Measurements from ENCODE around the gene SPEN. TPM values are rescaled to one million over a fixed set of nuclear protein-coding genes. Genes with fewer than 3 reads are reported as not detected.

Gene SPEN
- total and polyA plus RNA-seq, 2 experiments from 2014 or later: 14.9 to 43.6 TPM

- DNase-seq (ENCODE audit: low spot score) (no peak), ATAC-seq (no peak)
- H3F3A ChIP-seq (replicated peaks; ENCODE audit: low read depth): no peaks in the 10 kb centered on the region
- H3K4me2 ChIP-seq: no peak overlapping the region
- Mint-ChIP-seq H3K27ac (no peak overlapping the region), H3K27me3 (ENCODE audit: insufficient read depth, low read depth, poor library complexity) (peaks cover 4% of the 10 kb centered on the region), H3K36me3 (ENCODE audit: low read depth) (peaks cover 13% of the 10 kb centered on the region; the same call in 2 of the 3 replicates), H3K9me3 (no peaks in the 10 kb centered on the region), H3K4me1 (peaks cover 8% of the 10 kb centered on the region; the same call in 2 of the 3 replicates), H3K4me3 (no peak overlapping the region)
- peaks cover 47% of the 10 kb centered on the region for H4K20me1 ChIP-seq (replicated peaks; ENCODE audit: insufficient read depth)
- H3K27ac ChIP-seq (ENCODE audit: low read depth): no peak overlapping the region
- H3K36me3 ChIP-seq (ENCODE audit: insufficient read depth): no peaks in the 10 kb centered on the region
- H3K4me1 ChIP-seq (ENCODE audit: insufficient read depth): no peaks in the 10 kb centered on the region
- TF ChIP-seq POLR2AphosphoS5 (IDR thresholded peaks at IDR 0.05; ENCODE audit: low read depth) (no peak), CREB1 (CRISPR knock-in tag; IDR thresholded peaks at IDR 0.05; ENCODE audit: low read depth) (no peak), ZNF331 (CRISPR knock-in tag; IDR thresholded peaks at IDR 0.05; ENCODE audit: low read depth) (no peak), ETS1 (IDR thresholded peaks at IDR 0.05) (no peak)
- no peaks in the 10 kb centered on the region for H3K9me2 ChIP-seq (ENCODE audit: insufficient read depth)
- no peak overlapping the region for H2AFZ ChIP-seq
- no peaks in the 10 kb centered on the region for H3K27me3 ChIP-seq (ENCODE audit: insufficient read depth)
- no peak overlapping the region for H3K4me3 ChIP-seq
- H3K79me2 ChIP-seq (replicated peaks; ENCODE audit: insufficient read depth): peaks cover 100% of the 10 kb centered on the region
Observed at GRCh38 chr1:15866721-15867201, 19.3 kb downstream of the SPEN start.

DNA sequence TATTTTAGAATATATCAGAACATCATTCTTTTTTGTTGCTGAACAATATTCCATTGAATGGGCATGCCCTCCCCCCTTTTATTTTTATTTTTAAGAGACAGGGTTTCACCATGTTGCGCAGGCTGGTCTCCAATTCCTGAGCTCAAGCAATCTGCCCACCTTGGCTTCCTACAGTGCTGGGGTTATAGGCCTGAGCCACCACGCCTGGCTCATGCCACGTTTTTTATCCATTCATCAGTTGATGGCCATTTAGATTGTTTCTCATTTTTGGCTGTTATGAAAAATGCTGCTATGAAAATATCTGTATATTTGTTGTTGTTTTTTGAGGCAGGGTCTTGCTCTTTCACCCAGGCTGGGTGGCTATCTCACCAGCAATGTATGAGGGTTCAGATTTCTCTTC lies 19.8 kb downstream of the SPEN start:
- DNase-seq (ENCODE audit: low spot score): no peak
- Histone ChIP-seq H3K79me2 (replicated peaks; ENCODE audit: insufficient read depth) (peaks cover 99% of the 10 kb centered on the region), H3K9me2 (ENCODE audit: insufficient read depth) (no peaks in the 10 kb centered on the region), H3K27ac (ENCODE audit: low read depth) (no peak overlapping the region), H2AFZ (no peak overlapping the region), H3F3A (replicated peaks; ENCODE audit: low read depth) (no peaks in the 10 kb centered on the region), H3K4me3 (no peak overlapping the region), H4K20me1 (replicated peaks; ENCODE audit: insufficient read depth) (peaks cover 45% of the 10 kb centered on the region), H3K4me2 (no peak overlapping the region), H3K27me3 (ENCODE audit: insufficient read depth) (no peaks in the 10 kb centered on the region), H3K36me3 (ENCODE audit: insufficient read depth) (no peaks in the 10 kb centered on the region), H3K4me1 (ENCODE audit: insufficient read depth) (no peaks in the 10 kb centered on the region)
- Mint-ChIP-seq H3K9me3 (no peaks in the 10 kb centered on the region), H3K27ac (no peak overlapping the region), H3K4me1 (peaks cover 8% of the 10 kb centered on the region; the same call in 2 of the 3 replicates), H3K27me3 (ENCODE audit: insufficient read depth, low read depth, poor library complexity) (peaks cover 4% of the 10 kb centered on the region), H3K36me3 (ENCODE audit: low read depth) (peaks cover 13% of the 10 kb centered on the region; the same call in 2 of the 3 replicates), H3K4me3 (no peak overlapping the region)
- no peak for ATAC-seq
- TF ChIP-seq ZNF114 (CRISPR knock-in tag; IDR thresholded peaks at IDR 0.05) (no peak), EZH2phosphoT487 (IDR thresholded peaks at IDR 0.05; ENCODE audit: unreplicated experiment) (no peak), NANOG (IDR thresholded peaks at IDR 0.05; ENCODE audit: borderline replicate concordance) (no peak), ZNF331 (CRISPR knock-in tag; IDR thresholded peaks at IDR 0.05; ENCODE audit: low read depth) (no peak), CREB1 (CRISPR knock-in tag; IDR thresholded peaks at IDR 0.05; ENCODE audit: low read depth) (no peak)
- TF ChIP-seq, protein P1, sequence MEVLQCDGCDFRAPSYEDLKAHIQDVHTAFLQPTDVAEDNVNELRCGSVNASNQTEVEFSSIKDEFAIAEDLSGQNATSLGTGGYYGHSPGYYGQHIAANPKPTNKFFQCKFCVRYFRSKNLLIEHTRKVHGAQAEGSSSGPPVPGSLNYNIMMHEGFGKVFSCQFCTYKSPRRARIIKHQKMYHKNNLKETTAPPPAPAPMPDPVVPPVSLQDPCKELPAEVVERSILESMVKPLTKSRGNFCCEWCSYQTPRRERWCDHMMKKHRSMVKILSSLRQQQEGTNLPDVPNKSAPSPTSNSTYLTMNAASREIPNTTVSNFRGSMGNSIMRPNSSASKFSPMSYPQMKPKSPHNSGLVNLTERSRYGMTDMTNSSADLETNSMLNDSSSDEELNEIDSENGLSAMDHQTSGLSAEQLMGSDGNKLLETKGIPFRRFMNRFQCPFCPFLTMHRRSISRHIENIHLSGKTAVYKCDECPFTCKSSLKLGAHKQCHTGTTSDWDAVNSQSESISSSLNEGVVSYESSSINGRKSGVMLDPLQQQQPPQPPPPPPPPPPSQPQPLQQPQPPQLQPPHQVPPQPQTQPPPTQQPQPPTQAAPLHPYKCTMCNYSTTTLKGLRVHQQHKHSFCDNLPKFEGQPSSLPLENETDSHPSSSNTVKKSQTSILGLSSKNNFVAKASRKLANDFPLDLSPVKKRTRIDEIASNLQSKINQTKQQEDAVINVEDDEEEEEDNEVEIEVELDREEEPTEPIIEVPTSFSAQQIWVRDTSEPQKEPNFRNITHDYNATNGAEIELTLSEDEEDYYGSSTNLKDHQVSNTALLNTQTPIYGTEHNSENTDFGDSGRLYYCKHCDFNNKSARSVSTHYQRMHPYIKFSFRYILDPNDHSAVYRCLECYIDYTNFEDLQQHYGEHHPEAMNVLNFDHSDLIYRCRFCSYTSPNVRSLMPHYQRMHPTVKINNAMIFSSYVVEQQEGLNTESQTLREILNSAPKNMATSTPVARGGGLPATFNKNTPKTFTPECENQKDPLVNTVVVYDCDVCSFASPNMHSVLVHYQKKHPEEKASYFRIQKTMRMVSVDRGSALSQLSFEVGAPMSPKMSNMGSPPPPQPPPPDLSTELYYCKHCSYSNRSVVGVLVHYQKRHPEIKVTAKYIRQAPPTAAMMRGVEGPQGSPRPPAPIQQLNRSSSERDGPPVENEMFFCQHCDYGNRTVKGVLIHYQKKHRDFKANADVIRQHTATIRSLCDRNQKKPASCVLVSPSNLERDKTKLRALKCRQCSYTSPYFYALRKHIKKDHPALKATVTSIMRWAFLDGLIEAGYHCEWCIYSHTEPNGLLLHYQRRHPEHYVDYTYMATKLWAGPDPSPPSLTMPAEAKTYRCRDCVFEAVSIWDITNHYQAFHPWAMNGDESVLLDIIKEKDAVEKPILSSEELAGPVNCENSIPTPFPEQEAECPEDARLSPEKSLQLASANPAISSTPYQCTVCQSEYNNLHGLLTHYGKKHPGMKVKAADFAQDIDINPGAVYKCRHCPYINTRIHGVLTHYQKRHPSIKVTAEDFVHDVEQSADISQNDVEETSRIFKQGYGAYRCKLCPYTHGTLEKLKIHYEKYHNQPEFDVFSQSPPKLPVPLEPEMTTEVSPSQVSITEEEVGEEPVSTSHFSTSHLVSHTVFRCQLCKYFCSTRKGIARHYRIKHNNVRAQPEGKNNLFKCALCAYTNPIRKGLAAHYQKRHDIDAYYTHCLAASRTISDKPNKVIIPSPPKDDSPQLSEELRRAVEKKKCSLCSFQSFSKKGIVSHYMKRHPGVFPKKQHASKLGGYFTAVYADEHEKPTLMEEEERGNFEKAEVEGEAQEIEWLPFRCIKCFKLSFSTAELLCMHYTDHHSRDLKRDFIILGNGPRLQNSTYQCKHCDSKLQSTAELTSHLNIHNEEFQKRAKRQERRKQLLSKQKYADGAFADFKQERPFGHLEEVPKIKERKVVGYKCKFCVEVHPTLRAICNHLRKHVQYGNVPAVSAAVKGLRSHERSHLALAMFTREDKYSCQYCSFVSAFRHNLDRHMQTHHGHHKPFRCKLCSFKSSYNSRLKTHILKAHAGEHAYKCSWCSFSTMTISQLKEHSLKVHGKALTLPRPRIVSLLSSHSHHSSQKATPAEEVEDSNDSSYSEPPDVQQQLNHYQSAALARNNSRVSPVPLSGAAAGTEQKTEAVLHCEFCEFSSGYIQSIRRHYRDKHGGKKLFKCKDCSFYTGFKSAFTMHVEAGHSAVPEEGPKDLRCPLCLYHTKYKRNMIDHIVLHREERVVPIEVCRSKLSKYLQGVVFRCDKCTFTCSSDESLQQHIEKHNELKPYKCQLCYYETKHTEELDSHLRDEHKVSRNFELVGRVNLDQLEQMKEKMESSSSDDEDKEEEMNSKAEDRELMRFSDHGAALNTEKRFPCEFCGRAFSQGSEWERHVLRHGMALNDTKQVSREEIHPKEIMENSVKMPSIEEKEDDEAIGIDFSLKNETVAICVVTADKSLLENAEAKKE (CRISPR knock-in tag; IDR thresholded peaks at IDR 0.05): no peak

All from GM23338 (cell line).